Measurements from ENCODE around the gene TFRC. TPM values are rescaled to one million over a fixed set of nuclear protein-coding genes. Genes with fewer than 3 reads are reported as not detected.
A peak's percentile ranks its signal among the peaks of the same experiment; 100 is the strongest.
"Not testable (repeated sequence)": the region's sequence is repeated elsewhere in the genome, so short reads cannot be mapped to it uniquely, and the experiment has no call there.

The TFRC gene
- total RNA-seq, 1 experiment from 2014 or later, result 70.5 TPM

GRCh38 chr3:196047391-196048030 is 34.4 kb downstream of the TFRC start:
- DNase-seq, result no peak
- H3K36me3 ChIP-seq (replicated peaks; ENCODE audit: control insufficient read depth, insufficient read depth, low read length), result peaks cover 12% of the 10 kb centered on the region
- H3K4me3 ChIP-seq (ENCODE audit: insufficient read depth, low read depth, low read length), result no peak overlapping the region
- H3K27me3 ChIP-seq (ENCODE audit: control insufficient read depth, insufficient read depth, low read length), result no peaks in the 10 kb centered on the region

DNA sequence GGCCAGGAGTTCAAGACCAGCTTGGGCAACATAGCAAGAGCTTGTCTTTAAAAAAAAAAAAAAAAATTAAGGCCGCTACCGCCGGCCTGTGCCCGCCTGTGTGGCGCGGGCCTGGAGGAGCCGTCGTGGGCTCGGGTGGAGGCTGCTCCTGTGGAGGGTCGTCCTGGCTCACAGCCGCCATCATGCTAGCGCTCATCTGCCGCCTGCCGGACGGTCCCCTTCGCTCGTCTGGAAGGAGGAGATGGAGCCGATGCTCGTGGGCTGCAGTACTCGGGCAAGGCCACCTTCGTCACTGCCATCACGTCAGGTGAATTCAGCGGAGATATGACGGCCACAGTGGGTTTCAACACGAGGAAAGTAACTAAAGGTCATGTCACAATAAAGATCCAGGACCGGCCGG is 37.4 kb downstream of the TFRC start:
- peak; percentile 30 for DNase-seq
- no peaks in the 10 kb centered on the region for H3K27me3 ChIP-seq (ENCODE audit: control insufficient read depth, insufficient read depth, low read length)

DNA sequence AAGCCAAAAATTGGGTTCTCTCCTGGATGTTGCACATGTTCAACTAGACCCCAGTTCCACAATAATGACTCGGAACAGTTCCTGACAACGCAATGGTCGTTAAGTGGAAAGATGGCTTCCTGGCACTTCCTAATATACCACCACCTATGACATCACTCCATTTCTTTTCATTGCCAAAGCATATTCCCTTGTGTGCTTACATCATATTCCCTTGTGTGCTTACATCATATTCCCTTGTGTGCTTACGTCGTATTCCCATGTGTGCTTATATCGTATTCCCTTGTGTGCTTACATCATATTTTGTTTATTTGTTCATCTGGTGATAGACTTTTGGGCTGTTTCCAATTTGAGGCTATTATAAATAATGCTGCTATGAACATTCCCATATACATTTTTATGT is 39.2 kb downstream of the TFRC start:
- no peak for DNase-seq
- no peak overlapping the region for H3K4me3 ChIP-seq (ENCODE audit: insufficient read depth, low read depth, low read length)
- H3K36me3 ChIP-seq (replicated peaks; ENCODE audit: control insufficient read depth, insufficient read depth, low read length), result no peaks in the 10 kb centered on the region
- H3K27me3 ChIP-seq (ENCODE audit: control insufficient read depth, insufficient read depth, low read length), result no peaks in the 10 kb centered on the region

More for the DNA sequence above, 37.4 kb downstream of the TFRC start:
- peaks cover 3% of the 10 kb centered on the region for H3K36me3 ChIP-seq (replicated peaks; ENCODE audit: control insufficient read depth, insufficient read depth, low read length)
- H3K4me3 ChIP-seq (ENCODE audit: insufficient read depth, low read depth, low read length), result no peak overlapping the region

GRCh38 chr3:196039359-196039758 is 42.5 kb downstream of the TFRC start:
- H3K36me3 ChIP-seq (replicated peaks; ENCODE audit: control insufficient read depth, insufficient read depth, low read length), result no peaks in the 10 kb centered on the region
- no peak overlapping the region for H3K4me3 ChIP-seq (ENCODE audit: insufficient read depth, low read depth, low read length)
- H3K27me3 ChIP-seq (ENCODE audit: control insufficient read depth, insufficient read depth, low read length), result no peaks in the 10 kb centered on the region
- no peak for DNase-seq

DNA sequence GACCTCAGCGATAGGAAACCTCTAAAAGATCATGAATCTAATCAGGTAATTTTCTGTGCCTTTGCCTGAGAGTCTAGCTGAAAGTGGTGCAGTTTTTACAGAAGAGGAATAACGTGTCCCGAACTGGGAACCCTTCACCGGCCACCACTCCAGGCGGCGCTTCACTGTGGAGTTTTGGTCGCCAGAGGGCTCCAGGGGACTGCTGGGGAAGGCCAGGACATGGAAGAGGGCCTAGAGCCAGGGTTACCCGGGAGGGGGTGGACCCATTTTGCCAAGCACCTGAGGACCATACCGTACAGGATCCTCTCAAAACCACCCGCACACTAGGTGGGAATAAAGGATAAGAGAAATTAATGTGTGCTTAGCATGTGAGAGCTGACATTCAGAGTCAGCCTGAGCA is 55.8 kb downstream of the TFRC start:
- DNase-seq, result peak; percentile 42
- not testable (repeated sequence) for H3K4me3 ChIP-seq (ENCODE audit: insufficient read depth, low read depth, low read length); H3K36me3 ChIP-seq (replicated peaks; ENCODE audit: control insufficient read depth, insufficient read depth, low read length); H3K27me3 ChIP-seq (ENCODE audit: control insufficient read depth, insufficient read depth, low read length)

- H3K27me3 ChIP-seq (ENCODE audit: control insufficient read depth, insufficient read depth, low read length), result no peaks in the 10 kb centered on the region
- DNase-seq, result no peak
- H3K4me3 ChIP-seq (ENCODE audit: insufficient read depth, low read depth, low read length), result no peak overlapping the region
- H3K36me3 ChIP-seq (replicated peaks; ENCODE audit: control insufficient read depth, insufficient read depth, low read length), result no peaks in the 10 kb centered on the region
Observed at GRCh38 chr3:196024968-196025367, 56.9 kb downstream of the TFRC start.

DNA sequence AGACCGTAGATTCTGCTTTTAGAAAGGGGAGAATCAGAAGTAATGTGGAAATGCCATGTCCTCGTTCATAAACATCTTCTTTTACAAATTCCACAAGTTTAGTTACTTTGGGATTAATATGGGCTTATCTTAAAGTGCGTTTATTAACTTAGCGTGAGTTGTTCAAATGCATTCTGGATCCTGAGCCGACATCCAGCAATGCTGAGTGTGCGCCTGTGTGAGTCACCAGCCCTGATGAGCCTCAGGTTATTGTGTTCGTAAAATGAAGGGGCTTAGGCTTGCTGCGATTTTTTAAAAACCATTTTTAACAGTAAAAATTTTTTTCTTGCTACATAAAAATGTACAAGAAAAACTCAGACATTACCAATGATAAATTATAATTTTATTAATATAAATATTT is 57.9 kb downstream of the TFRC start:
- no peaks in the 10 kb centered on the region for H3K36me3 ChIP-seq (replicated peaks; ENCODE audit: control insufficient read depth, insufficient read depth, low read length)
- H3K4me3 ChIP-seq (ENCODE audit: insufficient read depth, low read depth, low read length), result no peak overlapping the region
- no peaks in the 10 kb centered on the region for H3K27me3 ChIP-seq (ENCODE audit: control insufficient read depth, insufficient read depth, low read length)
- no peak for DNase-seq

GRCh38 chr3:196022499-196022878 is 59.4 kb downstream of the TFRC start:
- H3K36me3 ChIP-seq (replicated peaks; ENCODE audit: control insufficient read depth, insufficient read depth, low read length); H3K27me3 ChIP-seq (ENCODE audit: control insufficient read depth, insufficient read depth, low read length); DNase-seq; H3K4me3 ChIP-seq (ENCODE audit: insufficient read depth, low read depth, low read length): not testable (repeated sequence)

GRCh38 chr3:196020373-196020772 is 61.5 kb downstream of the TFRC start:
- H3K36me3 ChIP-seq (replicated peaks; ENCODE audit: control insufficient read depth, insufficient read depth, low read length), result no peaks in the 10 kb centered on the region
- no peaks in the 10 kb centered on the region for H3K27me3 ChIP-seq (ENCODE audit: control insufficient read depth, insufficient read depth, low read length)
- H3K4me3 ChIP-seq (ENCODE audit: insufficient read depth, low read depth, low read length), result no peak overlapping the region
- no peak for DNase-seq

GRCh38 chr3:196019576-196019975 is 62.3 kb downstream of the TFRC start:
- not testable (repeated sequence) for H3K4me3 ChIP-seq (ENCODE audit: insufficient read depth, low read depth, low read length); H3K27me3 ChIP-seq (ENCODE audit: control insufficient read depth, insufficient read depth, low read length); DNase-seq; H3K36me3 ChIP-seq (replicated peaks; ENCODE audit: control insufficient read depth, insufficient read depth, low read length)

GRCh38 chr3:196018159-196018558 is 63.7 kb downstream of the TFRC start:
- DNase-seq, result not testable (repeated sequence)

GRCh38 chr3:196016485-196016884 is 65.4 kb downstream of the TFRC start:
- DNase-seq, result no peak
- Histone ChIP-seq H3K4me3 (ENCODE audit: insufficient read depth, low read depth, low read length) (no peak overlapping the region), H3K27me3 (ENCODE audit: control insufficient read depth, insufficient read depth, low read length) (no peaks in the 10 kb centered on the region)

More at GRCh38 chr3:196018159-196018558, 63.7 kb downstream of the TFRC start:
- H3K36me3 ChIP-seq (replicated peaks; ENCODE audit: control insufficient read depth, insufficient read depth, low read length); H3K4me3 ChIP-seq (ENCODE audit: insufficient read depth, low read depth, low read length); H3K27me3 ChIP-seq (ENCODE audit: control insufficient read depth, insufficient read depth, low read length): not testable (repeated sequence)

GRCh38 chr3:196016059-196016458 is 65.8 kb downstream of the TFRC start:
- Histone ChIP-seq H3K36me3 (replicated peaks; ENCODE audit: control insufficient read depth, insufficient read depth, low read length) (no peaks in the 10 kb centered on the region), H3K4me3 (ENCODE audit: insufficient read depth, low read depth, low read length) (no peak overlapping the region), H3K27me3 (ENCODE audit: control insufficient read depth, insufficient read depth, low read length) (no peaks in the 10 kb centered on the region)
- no peak for DNase-seq

More at GRCh38 chr3:196016485-196016884, 65.4 kb downstream of the TFRC start:
- H3K36me3 ChIP-seq (replicated peaks; ENCODE audit: control insufficient read depth, insufficient read depth, low read length), result no peaks in the 10 kb centered on the region

- DNase-seq, result no peak
- no peak overlapping the region for H3K4me3 ChIP-seq (ENCODE audit: insufficient read depth, low read depth, low read length)
- no peaks in the 10 kb centered on the region for H3K27me3 ChIP-seq (ENCODE audit: control insufficient read depth, insufficient read depth, low read length)
- no peaks in the 10 kb centered on the region for H3K36me3 ChIP-seq (replicated peaks; ENCODE audit: control insufficient read depth, insufficient read depth, low read length)
Observed at GRCh38 chr3:196013587-196014487, 68.1 kb downstream of the TFRC start.

GRCh38 chr3:196012941-196013476 is 68.9 kb downstream of the TFRC start:
- peak; percentile 28 for DNase-seq
- Histone ChIP-seq H3K4me3 (ENCODE audit: insufficient read depth, low read depth, low read length) (no peak overlapping the region), H3K27me3 (ENCODE audit: control insufficient read depth, insufficient read depth, low read length) (no peaks in the 10 kb centered on the region), H3K36me3 (replicated peaks; ENCODE audit: control insufficient read depth, insufficient read depth, low read length) (no peaks in the 10 kb centered on the region)
